Measurements from ENCODE around the gene TSPAN3. TPM values are rescaled to one million over a fixed set of nuclear protein-coding genes. Genes with fewer than 3 reads are reported as not detected.

TSPAN3 gene
- total RNA-seq, 1 experiment from 2014 or later, result 84.9 TPM

DNA sequence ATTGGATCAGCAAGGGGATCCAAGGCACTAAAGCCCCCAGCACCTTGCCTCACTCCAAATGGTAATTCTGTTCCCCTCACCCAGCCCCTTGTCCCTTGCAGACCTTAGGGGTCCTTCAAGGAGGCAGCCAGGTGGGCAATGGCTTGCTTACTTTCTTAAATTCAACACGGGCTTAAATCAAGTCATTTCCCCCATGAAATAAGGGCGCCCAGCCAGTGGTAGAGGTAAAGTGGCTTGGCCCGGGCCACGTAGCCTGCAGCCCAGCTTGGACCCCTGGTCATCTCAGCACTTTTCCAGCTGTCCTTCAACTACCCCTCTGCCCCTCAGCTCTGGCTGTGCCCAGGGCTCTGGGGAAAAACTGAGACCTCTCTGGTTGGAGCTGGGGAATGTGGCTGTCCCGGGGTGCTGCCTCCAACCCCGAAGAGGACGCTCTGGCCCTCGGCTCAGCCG is 74.8 kb downstream of the TSPAN3 start:
- ATAC-seq, result no peak
- Mint-ChIP-seq H3K27ac (no peak overlapping the region), H3K4me3 (no peak overlapping the region), H3K9me3 (no peaks in the 10 kb centered on the region), H3K36me3 (no peaks in the 10 kb centered on the region), H3K27me3 (ENCODE audit: low read depth) (no peaks in the 10 kb centered on the region), H3K4me1 (no peaks in the 10 kb centered on the region)
- ChIA-PET CTCF (interaction anchor here (1.5 to 1.8 kb wide), 2 partner anchors 23 to 39 kb away, joined by 7 read pairs; no protein-coding TSS in a partner anchor), POLR2A (no interaction called here)
- TF ChIP-seq, protein P1, sequence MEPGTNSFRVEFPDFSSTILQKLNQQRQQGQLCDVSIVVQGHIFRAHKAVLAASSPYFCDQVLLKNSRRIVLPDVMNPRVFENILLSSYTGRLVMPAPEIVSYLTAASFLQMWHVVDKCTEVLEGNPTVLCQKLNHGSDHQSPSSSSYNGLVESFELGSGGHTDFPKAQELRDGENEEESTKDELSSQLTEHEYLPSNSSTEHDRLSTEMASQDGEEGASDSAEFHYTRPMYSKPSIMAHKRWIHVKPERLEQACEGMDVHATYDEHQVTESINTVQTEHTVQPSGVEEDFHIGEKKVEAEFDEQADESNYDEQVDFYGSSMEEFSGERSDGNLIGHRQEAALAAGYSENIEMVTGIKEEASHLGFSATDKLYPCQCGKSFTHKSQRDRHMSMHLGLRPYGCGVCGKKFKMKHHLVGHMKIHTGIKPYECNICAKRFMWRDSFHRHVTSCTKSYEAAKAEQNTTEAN (CRISPR knock-in tag; IDR thresholded peaks at IDR 0.05), result no peak
- no peak for TF ChIP-seq CREB1 (CRISPR knock-in tag; IDR thresholded peaks at IDR 0.05)
- TF ChIP-seq, protein P2, sequence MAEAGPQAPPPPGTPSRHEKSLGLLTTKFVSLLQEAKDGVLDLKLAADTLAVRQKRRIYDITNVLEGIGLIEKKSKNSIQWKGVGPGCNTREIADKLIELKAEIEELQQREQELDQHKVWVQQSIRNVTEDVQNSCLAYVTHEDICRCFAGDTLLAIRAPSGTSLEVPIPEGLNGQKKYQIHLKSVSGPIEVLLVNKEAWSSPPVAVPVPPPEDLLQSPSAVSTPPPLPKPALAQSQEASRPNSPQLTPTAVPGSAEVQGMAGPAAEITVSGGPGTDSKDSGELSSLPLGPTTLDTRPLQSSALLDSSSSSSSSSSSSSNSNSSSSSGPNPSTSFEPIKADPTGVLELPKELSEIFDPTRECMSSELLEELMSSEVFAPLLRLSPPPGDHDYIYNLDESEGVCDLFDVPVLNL (CRISPR knock-in tag; IDR thresholded peaks at IDR 0.05; ENCODE audit: borderline replicate concordance, low read depth), result no peak
- TF ChIP-seq, protein P3, sequence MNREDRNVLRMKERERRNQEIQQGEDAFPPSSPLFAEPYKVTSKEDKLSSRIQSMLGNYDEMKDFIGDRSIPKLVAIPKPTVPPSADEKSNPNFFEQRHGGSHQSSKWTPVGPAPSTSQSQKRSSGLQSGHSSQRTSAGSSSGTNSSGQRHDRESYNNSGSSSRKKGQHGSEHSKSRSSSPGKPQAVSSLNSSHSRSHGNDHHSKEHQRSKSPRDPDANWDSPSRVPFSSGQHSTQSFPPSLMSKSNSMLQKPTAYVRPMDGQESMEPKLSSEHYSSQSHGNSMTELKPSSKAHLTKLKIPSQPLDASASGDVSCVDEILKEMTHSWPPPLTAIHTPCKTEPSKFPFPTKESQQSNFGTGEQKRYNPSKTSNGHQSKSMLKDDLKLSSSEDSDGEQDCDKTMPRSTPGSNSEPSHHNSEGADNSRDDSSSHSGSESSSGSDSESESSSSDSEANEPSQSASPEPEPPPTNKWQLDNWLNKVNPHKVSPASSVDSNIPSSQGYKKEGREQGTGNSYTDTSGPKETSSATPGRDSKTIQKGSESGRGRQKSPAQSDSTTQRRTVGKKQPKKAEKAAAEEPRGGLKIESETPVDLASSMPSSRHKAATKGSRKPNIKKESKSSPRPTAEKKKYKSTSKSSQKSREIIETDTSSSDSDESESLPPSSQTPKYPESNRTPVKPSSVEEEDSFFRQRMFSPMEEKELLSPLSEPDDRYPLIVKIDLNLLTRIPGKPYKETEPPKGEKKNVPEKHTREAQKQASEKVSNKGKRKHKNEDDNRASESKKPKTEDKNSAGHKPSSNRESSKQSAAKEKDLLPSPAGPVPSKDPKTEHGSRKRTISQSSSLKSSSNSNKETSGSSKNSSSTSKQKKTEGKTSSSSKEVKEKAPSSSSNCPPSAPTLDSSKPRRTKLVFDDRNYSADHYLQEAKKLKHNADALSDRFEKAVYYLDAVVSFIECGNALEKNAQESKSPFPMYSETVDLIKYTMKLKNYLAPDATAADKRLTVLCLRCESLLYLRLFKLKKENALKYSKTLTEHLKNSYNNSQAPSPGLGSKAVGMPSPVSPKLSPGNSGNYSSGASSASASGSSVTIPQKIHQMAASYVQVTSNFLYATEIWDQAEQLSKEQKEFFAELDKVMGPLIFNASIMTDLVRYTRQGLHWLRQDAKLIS (CRISPR knock-in tag; IDR thresholded peaks at IDR 0.05; ENCODE audit: borderline replicate concordance), result no peak
- no peak for TF ChIP-seq ELF4 (CRISPR knock-in tag; IDR thresholded peaks at IDR 0.05; ENCODE audit: low read depth)
- TF ChIP-seq ZNF416 (CRISPR knock-in tag; IDR thresholded peaks at IDR 0.05), result no peak
- TF ChIP-seq ZNF138 (CRISPR knock-in tag; conservative IDR thresholded peaks at IDR 0.05), result no peak
- no peak for TF ChIP-seq TCF7 (CRISPR knock-in tag; IDR thresholded peaks at IDR 0.05; ENCODE audit: low read depth)
- TF ChIP-seq EMX1 (CRISPR knock-in tag; IDR thresholded peaks at IDR 0.05), result no peak
- TF ChIP-seq, protein P4, sequence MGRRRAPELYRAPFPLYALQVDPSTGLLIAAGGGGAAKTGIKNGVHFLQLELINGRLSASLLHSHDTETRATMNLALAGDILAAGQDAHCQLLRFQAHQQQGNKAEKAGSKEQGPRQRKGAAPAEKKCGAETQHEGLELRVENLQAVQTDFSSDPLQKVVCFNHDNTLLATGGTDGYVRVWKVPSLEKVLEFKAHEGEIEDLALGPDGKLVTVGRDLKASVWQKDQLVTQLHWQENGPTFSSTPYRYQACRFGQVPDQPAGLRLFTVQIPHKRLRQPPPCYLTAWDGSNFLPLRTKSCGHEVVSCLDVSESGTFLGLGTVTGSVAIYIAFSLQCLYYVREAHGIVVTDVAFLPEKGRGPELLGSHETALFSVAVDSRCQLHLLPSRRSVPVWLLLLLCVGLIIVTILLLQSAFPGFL (CRISPR knock-in tag; IDR thresholded peaks at IDR 0.05; ENCODE audit: borderline replicate concordance), result no peak
- TF ChIP-seq, protein P5, sequence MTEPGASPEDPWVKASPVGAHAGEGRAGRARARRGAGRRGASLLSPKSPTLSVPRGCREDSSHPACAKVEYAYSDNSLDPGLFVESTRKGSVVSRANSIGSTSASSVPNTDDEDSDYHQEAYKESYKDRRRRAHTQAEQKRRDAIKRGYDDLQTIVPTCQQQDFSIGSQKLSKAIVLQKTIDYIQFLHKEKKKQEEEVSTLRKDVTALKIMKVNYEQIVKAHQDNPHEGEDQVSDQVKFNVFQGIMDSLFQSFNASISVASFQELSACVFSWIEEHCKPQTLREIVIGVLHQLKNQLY (CRISPR knock-in tag; IDR thresholded peaks at IDR 0.05), result no peak
- no peak for TF ChIP-seq HMGA2 (CRISPR knock-in tag; IDR thresholded peaks at IDR 0.05)
- no peak for TF ChIP-seq SOX15 (CRISPR knock-in tag; IDR thresholded peaks at IDR 0.05)
- no peak for TF ChIP-seq MYBL2 (CRISPR knock-in tag; IDR thresholded peaks at IDR 0.05)
- TF ChIP-seq NR2C2 (CRISPR knock-in tag; IDR thresholded peaks at IDR 0.05), result no peak
- TF ChIP-seq, protein P6, sequence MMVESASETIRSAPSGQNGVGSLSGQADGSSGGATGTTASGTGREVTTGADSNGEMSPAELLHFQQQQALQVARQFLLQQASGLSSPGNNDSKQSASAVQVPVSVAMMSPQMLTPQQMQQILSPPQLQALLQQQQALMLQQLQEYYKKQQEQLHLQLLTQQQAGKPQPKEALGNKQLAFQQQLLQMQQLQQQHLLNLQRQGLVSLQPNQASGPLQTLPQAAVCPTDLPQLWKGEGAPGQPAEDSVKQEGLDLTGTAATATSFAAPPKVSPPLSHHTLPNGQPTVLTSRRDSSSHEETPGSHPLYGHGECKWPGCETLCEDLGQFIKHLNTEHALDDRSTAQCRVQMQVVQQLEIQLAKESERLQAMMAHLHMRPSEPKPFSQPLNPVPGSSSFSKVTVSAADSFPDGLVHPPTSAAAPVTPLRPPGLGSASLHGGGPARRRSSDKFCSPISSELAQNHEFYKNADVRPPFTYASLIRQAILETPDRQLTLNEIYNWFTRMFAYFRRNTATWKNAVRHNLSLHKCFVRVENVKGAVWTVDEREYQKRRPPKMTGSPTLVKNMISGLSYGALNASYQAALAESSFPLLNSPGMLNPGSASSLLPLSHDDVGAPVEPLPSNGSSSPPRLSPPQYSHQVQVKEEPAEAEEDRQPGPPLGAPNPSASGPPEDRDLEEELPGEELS (CRISPR knock-in tag; IDR thresholded peaks at IDR 0.05), result no peak
- no peak for TF ChIP-seq NFE2L1 (CRISPR knock-in tag; IDR thresholded peaks at IDR 0.05)
- no peak for TF ChIP-seq OVOL2 (CRISPR knock-in tag; IDR thresholded peaks at IDR 0.05; ENCODE audit: borderline replicate concordance)
- no peak for DNase-seq (ENCODE audit: low spot score)

All from WTC11 (cell line).